GM18909 (cell line): ENCODE measurements around the gene CD276.

Source experiments
- ATAC-seq: cut with Tn5 transposase; IDR thresholded peaks from one replicate; pipeline ENCODE4 v1.9.1; 2021; ENCODE audit warnings: mild to moderate bottlenecking; ENCODE audit not compliant: unreplicated experiment, poor library complexity

The CD276 gene

DNA sequence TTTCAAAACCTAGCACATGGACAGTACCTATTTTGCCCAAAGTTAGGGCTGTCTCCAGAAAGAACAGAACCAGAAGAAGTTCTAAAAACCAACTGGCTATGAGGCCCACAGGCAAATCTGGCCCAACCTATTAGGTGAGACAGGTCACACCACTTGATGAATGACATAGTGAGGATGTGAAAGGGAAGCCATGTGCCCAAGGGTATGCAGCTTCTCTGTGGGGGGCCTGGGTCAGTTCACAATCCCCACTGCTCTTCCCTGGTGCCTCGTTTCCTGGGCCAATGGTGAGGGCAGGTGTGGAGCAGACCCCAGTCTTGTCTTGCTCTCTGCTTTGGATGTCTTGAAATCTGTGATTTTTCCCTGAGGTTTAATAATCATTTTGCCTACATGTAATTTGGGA is 60.1 kb downstream of the CD276 start:
- ATAC-seq, result no peak

DNA sequence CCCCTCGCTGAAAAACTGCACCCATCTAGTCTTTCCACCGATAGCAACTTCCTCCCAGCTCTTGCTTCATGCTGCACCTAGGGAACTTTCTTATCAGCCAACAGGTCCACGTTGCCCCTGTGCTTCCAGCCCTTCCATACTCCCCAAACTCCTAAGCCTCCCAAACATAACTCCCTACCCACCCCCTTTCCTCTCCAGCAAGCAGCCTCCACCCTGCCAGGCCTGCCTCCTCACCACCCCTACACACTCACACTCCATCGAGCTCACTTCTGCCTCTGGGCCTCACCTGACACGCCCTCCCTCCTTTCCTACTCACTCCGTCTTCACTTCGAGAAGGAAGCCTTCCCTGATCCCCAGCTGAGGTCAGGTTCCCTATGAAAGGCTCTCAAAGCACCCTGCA is 60.9 kb downstream of the CD276 start:
- ATAC-seq, result no peak

DNA sequence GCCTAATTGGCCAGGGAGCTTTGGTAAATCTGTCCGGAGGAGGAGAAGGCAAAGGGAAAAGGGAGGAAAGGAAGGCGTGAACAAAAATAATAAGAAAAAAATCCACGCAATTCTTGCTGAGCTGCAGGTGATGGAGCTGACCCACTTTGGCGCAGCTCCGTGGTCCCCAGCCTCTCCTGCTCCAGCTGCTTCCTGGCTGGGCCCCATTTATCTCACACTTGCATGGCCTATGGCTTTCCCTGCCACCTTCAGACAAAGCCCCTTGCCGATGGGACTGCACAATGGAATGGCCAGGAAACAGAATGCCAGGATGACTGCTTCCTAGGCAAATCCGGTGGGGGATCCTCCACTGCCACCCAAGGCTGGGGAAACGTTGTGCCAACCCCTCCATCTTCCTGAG is 62.1 kb downstream of the CD276 start:
- ATAC-seq, result no peak

DNA sequence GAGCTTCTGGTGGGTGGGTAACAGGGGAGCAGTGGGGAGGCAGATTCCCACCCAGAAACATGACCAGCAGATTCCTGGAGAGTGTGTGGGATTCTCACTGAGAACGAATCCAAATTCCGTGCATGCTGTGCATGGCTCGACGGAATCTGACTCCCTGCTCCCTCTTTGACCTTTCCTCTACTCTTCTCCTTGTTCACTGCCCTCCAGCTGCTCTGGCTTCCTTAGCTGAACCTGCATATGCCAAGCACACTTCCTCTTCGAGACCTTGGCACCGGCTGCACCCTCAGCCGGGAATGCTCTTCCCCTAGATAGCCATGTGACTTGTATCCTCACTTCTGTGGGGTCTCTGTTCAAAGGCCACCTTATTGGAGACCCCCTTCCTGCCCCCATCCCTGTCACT is 62.7 kb downstream of the CD276 start:
- ATAC-seq, result no peak

DNA sequence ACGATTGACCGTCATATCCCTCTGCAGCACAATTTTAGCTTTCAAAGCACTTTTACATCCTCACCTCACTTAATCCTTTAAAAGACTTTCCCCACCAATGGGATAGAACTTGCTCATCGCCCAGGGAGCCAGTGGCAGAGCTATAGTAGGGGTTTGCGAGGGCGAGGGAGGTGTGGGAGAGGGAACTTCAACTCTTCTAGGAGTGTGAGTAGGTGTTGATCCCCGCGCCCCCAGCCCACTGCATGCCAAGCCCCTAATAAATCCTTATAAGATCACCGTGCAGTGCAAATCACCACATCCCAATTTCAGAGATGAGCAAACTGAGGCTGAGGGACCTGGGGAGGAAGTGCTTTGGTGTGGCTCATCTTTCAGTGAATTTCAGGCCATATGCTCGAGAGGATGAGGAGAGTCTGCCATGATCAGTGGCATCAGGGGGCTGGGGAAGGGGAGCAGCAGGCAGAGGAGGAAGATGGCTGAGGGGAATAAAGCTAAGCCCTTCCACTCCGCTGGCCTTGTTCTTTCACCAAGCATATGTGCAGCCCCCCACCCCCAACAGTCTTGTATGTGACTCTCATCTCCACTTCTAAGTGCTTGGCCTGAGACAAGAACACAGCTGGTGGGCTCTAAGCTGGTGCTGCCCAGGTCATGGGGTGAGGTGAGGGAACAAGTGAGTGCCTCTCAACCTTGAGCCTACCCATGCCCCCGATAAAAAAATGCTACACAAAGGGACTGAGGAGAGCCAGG is 63.8 kb downstream of the CD276 start:
- no peak for ATAC-seq

DNA sequence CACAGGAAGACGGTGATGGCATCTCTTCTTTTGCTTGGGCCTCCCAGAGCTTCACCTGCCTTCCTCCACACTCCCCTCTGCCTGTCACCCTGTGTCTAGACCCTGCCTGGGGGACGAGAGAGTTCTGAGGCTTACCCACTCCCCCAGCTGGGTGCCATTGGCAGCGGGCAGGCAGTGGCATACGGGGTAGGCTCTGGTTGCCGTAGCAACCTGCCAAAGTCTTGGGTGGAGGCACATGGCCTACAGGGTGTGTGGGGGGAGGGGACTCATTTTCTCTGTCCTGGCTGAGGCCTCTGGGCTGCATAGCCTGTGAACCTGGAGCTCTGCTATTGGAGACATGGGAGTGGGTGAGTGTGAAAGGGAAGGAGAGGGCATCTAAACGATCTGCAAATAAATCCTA is 64.5 kb downstream of the CD276 start:
- ATAC-seq, result no peak

DNA sequence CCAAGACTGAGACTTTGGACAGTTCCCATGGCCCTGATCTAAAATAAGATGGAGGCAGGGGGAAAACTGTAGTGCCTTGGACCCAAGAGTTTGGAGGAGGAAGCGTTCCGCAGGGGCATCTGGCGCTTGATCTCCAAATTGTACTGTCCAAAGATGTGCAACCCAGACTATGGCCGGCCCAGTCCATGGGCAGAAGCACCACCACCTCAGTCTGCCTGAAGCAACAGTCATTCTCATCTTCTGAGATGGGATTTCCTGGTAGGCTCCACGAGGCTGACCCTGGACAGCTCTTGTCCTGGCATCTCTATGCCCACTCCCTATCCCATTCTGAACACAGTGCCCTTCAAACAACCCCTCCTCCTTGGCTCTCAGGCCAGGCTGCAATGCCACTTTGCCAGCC is 65.3 kb downstream of the CD276 start:
- ATAC-seq, result no peak

DNA sequence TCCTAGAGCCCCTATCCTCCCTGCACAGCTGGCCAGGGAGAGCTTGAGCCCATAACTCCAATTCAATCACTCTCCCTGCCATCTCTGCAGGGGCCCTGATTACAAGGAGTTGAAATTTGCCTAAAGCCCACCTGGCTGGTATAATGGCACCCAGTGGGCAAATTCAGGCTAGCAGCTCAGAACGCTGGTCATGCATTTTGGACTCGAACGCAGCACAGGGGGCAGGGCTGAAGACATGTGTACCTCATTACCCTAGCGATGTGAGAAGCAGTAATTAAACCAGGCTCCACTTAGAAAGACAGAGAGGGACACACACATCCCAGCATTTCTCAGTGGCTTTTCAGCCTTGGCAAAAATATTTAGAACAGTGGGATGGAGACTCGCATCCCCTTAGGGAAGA is 65.8 kb downstream of the CD276 start:
- no peak for ATAC-seq

DNA sequence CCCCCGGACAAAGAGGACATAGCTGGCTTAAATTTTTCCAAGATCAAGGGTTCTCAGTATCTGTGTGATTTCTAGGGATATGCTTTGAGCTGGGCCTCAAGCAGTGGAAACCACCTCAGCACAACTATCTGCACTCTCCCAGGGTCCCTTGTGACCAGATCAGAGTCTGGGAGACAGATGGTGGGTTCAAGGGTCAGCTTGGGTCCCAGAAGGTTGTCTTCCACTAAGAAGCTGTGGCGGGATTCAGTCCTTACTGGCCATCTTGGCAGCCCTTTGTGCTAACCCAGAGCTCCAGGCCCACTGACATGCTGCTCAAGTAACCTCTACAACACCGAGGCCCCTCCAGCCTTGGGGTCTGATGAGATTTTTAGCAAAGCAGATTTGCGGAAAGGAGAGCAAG is 66.3 kb downstream of the CD276 start:
- ATAC-seq, result no peak

DNA sequence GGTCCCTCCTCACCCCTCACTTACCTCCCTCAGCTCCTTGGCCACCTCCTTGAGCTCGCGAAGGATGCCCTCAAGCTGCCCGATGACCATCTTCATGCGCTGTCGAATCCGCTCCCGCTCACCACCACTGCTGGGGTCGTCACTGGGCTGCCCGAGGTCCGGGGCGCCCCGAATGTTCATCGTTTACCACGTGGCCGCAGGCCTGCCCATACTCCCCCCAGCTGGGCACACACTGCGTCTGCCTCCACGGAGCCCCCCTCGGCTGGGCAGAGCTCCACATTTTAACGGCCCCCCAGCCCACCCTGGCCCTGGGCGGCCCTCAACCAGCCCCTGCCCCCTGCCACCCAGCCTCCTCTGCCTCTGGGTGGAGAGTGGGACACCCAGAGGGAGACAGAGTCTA is 66.8 kb downstream of the CD276 start:
- no peak for ATAC-seq

DNA sequence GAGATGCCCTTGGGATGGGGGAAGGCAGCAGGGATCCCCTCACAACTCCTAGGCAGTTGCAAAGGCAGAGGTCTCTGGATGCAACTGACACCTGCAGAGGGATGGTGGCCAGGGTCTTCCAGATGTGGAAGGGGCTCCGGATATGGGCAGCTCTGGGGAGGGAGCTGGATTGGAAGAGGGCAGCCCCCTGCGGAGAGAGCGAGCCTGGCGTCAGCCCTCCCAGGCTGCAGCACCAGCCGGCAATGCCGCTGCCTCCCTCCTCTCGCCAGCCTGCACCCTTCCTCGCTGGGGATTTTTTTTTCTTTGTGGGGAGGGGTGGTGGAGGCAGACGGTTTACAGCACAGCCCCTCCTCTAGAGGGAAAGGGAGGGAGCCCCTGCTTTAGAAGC is 67.3 kb downstream of the CD276 start:
- no peak for ATAC-seq

DNA sequence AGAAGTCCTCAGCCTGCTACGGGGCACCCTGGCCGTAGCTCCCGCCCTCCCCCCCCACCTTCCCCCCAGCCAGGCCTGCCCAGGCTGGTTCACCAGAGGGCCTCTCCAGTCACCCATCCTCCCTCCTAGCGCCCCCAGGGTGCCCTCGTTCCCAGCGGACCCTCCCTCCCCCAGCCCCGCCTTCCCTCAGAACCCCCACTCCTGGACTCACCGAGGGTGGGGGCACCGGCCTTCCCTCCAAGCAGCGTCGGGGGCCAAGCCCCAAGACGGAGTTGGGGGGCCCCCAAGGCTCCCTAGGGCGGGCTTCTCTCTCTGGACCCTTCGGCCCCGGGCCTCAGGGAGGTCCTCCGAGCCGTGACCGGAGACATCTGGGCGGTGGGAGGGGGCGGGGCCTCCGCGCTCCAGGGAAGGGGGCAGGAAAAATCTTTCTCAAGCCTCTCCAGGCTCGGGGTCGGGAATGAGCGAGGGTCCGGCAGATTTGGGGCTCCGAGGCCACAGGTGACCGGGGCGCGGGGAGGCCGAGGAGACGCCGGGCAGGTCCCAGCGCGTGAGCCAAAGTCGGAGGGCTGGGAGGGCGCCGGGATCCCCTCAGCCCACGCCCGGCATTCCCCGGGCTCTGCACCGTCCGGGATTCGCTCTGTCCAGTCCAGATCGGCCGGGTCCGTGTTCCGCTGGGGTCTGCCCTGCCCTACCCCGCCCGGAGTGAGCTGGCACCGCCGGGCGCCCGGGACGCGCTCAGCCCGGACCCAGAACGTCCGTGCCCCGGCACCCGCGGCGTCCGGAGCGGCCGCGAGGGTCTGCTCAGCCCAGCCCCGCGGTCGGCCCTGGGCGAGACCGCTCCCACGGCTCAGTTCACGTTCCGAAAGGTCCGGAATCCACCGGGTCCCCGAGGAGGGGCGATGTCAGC is 68.0 kb downstream of the CD276 start:
- ATAC-seq, result no peak

DNA sequence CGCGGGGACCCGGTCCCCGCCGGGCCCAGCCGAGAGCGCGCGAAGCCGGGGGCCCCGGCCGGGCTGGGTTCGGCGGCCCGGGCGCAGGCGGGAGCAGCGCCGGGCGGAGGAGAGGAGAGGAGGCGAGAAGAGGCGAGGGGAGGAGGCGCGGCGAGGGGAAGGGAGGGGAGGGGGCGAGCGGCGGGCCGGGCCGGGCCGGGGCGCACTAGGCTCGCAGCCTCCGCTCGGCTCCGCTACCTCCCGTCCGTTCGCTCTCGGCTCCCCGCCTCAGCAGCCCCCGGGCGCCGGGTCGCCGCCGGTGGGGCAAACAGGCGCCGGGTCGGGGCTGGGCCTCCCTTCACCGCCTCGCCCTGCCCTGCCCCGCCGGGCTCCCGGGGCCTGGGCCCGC is 68.6 kb downstream of the CD276 start:
- ATAC-seq, result no peak

DNA sequence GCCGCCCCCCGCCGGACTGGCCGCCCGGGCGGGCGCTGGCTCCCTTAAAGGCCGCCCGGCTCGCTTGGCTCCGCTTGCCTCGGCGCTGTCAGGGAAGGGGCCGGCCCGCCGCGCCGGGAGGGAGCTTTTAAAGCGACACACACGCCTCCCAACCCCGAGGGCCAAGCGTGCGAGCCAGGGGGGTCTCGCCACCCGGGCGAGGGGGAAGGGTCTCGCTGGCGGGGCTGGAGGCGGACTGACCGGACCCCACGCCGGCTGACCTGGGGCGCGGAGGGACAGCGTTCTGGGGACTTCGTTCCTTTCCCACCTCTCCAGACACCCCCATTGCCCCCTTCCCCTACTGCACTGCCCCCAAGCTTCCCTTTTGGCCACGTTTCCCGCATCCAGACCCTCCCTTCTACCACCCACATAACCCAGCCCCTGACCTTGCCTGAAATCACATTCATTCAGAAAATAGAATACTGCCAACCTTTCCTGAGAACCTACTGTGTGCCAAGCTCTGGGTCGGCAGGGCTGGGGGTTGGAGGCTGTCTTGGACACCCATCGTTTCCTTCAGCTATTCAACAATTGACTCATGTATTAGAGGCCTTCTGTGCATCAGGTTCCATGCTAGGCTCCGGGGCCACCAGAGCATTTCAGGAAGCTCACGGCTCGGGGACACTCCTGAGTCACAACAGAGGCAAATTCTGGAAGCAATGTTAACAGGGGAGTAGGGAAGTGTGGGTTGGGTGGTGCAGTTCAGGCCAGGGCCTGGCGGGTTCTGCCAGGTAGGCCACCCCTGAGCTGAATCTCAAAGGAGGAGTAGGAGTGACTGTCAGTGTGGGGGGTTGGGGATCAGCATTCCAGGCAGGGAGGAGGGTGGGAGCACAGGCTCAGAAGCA is 69.3 kb downstream of the CD276 start, which contains the start of gene INSYN1:
Gene INSYN1, minus strand, starts transcription at position 102 of the 881 bp plus-strand sequence. CDS start 2,221 bp downstream, outside the sequence.
- ATAC-seq, result no peak

DNA sequence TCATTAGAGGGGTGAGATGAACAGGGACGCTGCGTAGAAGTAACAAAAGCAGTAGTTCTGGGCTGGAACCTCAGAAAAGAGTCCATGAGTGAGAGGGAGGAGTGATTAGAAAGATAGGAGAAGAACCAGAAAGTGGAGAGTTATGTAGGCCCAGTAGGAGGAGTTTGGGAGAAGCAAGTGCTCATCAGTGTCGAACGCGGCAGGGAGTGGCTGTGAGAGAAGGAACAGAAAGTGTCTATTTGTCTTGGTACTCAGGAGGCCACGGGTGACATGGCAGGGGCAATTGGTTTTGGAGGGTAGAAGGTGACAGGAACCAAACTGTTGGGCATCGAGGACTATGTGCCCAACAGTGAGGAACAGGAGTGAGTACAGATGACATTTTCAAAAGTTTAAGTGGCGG is 70.3 kb downstream of the CD276 start:
- no peak for ATAC-seq

DNA sequence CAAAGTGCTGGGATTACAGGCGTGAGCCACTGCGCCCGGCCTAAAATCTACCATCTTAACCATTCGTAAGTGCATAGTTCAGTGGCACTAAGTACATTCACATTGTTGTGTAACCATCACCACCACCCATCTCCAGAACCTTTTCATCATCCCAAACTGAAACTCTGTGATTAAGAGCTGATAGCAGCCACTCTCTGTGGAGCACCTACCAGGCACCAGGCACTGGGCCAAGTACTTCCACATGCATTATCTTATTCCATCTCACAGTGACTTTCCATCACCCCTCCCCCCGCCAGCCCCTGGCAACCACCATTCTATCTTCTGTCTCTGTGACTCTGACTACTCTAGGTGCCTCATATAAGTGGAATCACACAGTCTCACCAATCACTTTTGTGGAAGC is 71.3 kb downstream of the CD276 start:
- no peak for ATAC-seq

DNA sequence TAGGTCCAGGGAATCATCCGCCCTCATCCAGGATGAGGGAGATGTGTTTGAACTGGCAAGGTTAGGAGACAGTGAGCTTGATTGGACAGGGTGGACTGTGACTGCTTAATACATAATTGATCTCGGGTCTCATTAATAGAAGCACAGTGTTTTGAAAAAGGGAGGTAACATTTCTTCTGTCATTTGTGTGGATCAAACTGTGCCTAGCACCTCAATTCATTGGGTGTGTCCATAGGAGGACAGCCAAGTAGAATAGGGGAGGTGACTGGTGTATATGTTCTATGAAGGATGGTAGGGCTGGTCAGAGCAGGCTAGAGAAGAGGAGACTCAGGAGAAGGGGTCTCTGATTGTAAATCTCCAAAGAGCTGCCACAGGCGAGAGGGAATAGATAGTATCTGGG is 71.8 kb downstream of the CD276 start:
- no peak for ATAC-seq

DNA sequence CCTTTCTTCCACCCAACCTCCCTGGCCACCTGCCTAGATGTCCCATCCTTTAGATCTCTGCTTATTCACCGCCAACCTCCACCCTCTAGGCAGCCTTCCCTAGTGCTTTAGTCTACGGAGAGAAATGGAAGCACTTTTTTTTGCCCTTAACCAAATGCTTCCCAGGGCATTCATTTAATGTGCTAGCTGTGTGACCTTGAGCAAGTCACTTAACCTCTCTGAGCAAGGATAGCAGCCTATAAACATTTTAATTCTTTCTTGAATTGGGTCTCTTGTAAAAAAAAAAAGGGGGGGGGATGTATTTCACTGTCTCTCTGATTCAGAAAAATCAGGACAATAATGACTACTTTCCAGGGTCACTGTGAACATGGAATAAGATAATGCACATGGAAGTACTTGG is 72.2 kb downstream of the CD276 start:
- ATAC-seq, result no peak

DNA sequence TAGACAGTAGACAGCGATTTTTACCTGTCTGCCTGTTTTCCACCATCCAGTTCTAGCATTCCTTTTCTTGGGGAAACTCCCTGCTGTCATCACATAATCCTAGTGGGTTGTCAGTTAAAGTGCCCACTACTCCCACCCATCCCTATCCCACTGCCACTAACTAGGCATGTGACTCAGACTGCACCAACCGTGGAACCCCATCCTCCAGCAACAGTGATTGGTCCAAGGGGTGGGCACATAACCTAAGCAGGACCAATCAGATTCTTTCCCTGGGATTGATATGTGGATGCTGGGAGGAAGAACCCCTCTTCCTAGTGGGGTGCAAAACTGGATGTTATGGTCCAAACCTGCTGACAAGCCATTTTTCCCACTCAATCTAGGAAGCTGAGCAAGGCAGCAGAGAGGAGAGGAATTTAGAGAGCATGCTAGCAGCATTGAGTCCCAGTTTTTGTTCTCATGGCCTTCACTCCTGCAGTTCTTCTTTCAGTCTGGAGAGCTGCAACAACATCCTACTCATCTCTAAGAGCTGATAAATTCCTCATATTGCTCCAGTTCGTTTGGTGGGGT is 72.8 kb downstream of the CD276 start:
- ATAC-seq, result no peak

DNA sequence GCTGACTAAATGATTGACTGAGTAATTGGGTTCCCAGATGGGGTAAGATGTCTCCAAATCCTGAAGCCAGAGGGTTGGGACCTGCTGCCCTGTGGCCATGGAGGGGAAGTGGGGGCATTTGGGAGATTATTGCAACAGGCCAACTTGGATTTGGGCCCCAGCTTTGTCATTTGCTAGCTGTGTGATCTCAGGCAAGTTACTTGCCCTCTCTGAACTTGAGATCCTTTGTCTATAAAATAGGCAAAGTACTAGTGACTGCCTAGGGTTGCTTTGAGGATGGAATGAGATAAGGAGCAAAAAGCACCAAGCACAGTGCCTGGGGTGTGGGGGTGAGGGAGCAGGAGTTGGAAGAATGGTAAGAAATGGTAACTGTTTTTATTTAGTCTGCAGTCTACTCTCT is 73.4 kb downstream of the CD276 start:
- ATAC-seq, result no peak
